ENCODE measurements around the gene ASS1. TPM values are rescaled to one million over a fixed set of nuclear protein-coding genes. Genes with fewer than 3 reads are reported as not detected.

ASS1 gene
- polyA plus RNA-seq, 2 of the 4 experiments (the other 2 are of a cell fraction): 11.3 to 32.5 TPM

GRCh38 chr9:130526854-130527650 lies 82.3 kb downstream of the ASS1 start:
- WGBS (ENCODE audit: missing lambda C conversion rate): 81% methylated on average over 30 of the region's 31 CpGs
- FAIRE-seq: no peak
- ATAC-seq: peak in 1 of 2 experiments; percentile 36; a peak in 2 of 6 replicates

DNA sequence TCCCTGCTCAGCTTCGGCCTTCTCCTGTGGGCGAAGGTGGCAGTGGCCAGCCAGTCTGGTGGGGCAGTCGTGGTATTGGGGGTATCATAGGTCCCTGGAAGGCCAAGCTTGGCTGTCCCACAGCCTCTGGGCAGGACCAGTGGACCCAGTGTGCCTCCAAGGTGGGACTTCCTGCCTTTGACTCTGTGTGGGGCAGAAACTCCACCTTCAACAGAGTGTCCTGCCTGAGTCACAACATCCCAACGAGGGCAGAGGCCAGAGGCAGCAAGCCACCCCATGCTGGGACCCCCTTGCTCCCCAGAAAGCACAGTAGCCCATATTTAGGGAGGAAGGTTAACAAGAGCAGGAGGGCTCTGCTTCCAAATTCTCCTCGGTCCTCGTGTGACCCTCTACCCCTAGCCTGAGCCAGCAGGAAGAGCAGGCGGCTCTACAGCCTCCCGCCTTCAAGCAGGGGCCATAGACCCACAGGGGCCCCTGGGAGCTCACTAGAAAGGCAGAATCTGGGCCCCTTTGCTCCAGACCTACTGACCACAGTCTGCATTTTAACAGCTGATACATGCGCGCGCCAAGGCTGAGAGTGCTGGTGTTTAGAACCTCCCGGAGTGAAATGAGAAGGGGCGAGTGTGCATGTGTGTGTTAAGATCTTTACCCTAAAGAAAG lies 83.0 kb downstream of the ASS1 start:
- no peak; a peak in 1 of 6 replicates for ATAC-seq
- POLR2A ChIA-PET: no interaction called here
- no peaks in the 10 kb centered on the region for H3K9me3 ChIP-seq
- no peaks in the 10 kb centered on the region for H3K4me1 ChIP-seq
- CTCF ChIA-PET: interaction anchor here (1.3 to 1.5 kb wide), 2 partner anchors 17 to 67 kb away, joined by 3 to 7 read pairs; no protein-coding TSS in a partner anchor
- no peak for TF ChIP-seq SMC3 (IDR thresholded peaks at IDR 0.05)
- TF ChIP-seq, protein P1, sequence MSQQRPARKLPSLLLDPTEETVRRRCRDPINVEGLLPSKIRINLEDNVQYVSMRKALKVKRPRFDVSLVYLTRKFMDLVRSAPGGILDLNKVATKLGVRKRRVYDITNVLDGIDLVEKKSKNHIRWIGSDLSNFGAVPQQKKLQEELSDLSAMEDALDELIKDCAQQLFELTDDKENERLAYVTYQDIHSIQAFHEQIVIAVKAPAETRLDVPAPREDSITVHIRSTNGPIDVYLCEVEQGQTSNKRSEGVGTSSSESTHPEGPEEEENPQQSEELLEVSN (IDR thresholded peaks at IDR 0.05; ENCODE audit: borderline replicate concordance, low read depth): no peak
- no peak for TF ChIP-seq ZSCAN20 (CRISPR knock-in tag; IDR thresholded peaks at IDR 0.05)
- TF ChIP-seq HEYL (CRISPR knock-in tag; IDR thresholded peaks at IDR 0.05): no peak
- FAIRE-seq: no peak
- no peak overlapping the region for H3K4me2 ChIP-seq
- DNase-seq (ENCODE audit: low read depth in 1 of 2, low spot score in 1 of 2): no peak
- WGBS (ENCODE audit: missing lambda C conversion rate): 63% methylated on average over 11 of the region's 13 CpGs
- no peak overlapping the region for H3K27ac ChIP-seq
- no peak overlapping the region for H3K4me3 ChIP-seq

More at GRCh38 chr9:130526854-130527650, 82.3 kb downstream of the ASS1 start:
- TF ChIP-seq TP53 (CRISPR knock-in tag; IDR thresholded peaks at IDR 0.05) (no peak), MAX (IDR thresholded peaks at IDR 0.05) (no peak), USF2 (IDR thresholded peaks at IDR 0.05) (no peak), ZSCAN20 (CRISPR knock-in tag; IDR thresholded peaks at IDR 0.05) (no peak), ESRRA (IDR thresholded peaks at IDR 0.05; ENCODE audit: borderline replicate concordance, low read length) (no peak), JUNB (IDR thresholded peaks at IDR 0.05) (no peak), PBX3 (IDR thresholded peaks at IDR 0.05) (no peak), FOXS1 (CRISPR knock-in tag; IDR thresholded peaks at IDR 0.05) (no peak), HOXB13 (CRISPR knock-in tag; IDR thresholded peaks at IDR 0.05; ENCODE audit: low read depth) (no peak), FOSB (CRISPR knock-in tag; IDR thresholded peaks at IDR 0.05) (no peak), RAD21 (conservative IDR thresholded peaks at IDR 0.05 in 1 of 2, IDR thresholded peaks at IDR 0.05 in 1 of 2) (no peak), SMC3 (IDR thresholded peaks at IDR 0.05) (no peak)
- no peak overlapping the region for H3K4me3 ChIP-seq
- H3K4me1 ChIP-seq: no peaks in the 10 kb centered on the region
- no peak overlapping the region for H3K27ac ChIP-seq
- no peak overlapping the region for H3K4me2 ChIP-seq
- DNase-seq (ENCODE audit: low read depth in 1 of 2, low spot score in 1 of 2): no peak
- ChIA-PET CTCF (interaction anchor here (1.5 kb wide), 1 partner anchor 18 kb away, joined by 3 read pairs; no protein-coding TSS in a partner anchor), POLR2A (no interaction called here)
- no peaks in the 10 kb centered on the region for H3K9me3 ChIP-seq

DNA sequence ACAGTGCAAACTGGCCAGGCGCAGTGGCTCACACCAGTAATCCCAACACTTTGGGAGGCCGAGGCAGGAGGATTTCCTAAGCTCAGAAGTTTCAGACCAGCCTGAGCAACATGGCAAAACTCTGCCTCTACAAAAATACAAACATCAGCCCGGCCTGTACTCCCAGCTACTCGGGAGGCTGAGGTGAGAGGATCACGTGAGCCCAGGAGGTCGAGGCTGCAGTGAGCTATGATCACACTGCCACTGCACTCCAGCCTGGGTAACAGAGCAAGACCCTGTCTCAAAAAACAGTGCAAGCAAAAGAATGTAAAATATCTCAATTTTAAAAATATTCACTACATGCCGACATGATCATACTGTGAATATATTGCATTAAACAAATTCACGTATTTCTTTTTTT lies 83.9 kb downstream of the ASS1 start:
- TF ChIP-seq ZC3H11A (IDR thresholded peaks at IDR 0.05) (no peak), KDM1A (IDR thresholded peaks at IDR 0.05; ENCODE audit: low read depth) (no peak), CHD4 (IDR thresholded peaks at IDR 0.05; ENCODE audit: borderline replicate concordance) (no peak), EHF (CRISPR knock-in tag; IDR thresholded peaks at IDR 0.05) (no peak), PHF8 (IDR thresholded peaks at IDR 0.05; ENCODE audit: borderline replicate concordance, low read depth) (no peak), CHD2 (IDR thresholded peaks at IDR 0.05; ENCODE audit: low read length, partially characterized antibody) (no peak)
- H3K9me3 ChIP-seq: no peaks in the 10 kb centered on the region
- no peaks in the 10 kb centered on the region for H3K4me1 ChIP-seq
- DNase-seq (ENCODE audit: low read depth in 1 of 2, low spot score in 1 of 2) (no peak), ATAC-seq (no peak), FAIRE-seq (no peak)
- WGBS (ENCODE audit: missing lambda C conversion rate): 63% methylated on average over 8 of the region's 8 CpGs
- no peak overlapping the region for H3K27ac ChIP-seq
- no peak overlapping the region for H3K4me2 ChIP-seq
- ChIA-PET CTCF (interaction anchor here (0.7 to 1.3 kb wide), 2 partner anchors 57 to 68 kb away, joined by 3 to 7 read pairs; no protein-coding TSS in a partner anchor), POLR2A (no interaction called here)
- H3K4me3 ChIP-seq: no peak overlapping the region

Measured in A549 (cell line).